Neutrophil (primary cell): ENCODE results near the gene KMT2D.

ENCODE experiments used
- H3K27ac ChIP-seq: fragments of 200-600 bp; sonication (generic); 2 replicates; pipeline ENCODE4 v1.5.1; 2016; ENCODE audit warnings: mild to moderate bottlenecking, moderate library complexity
- H3K27me3 ChIP-seq: fragments of 200-600 bp; sonication (generic); 2 replicates; pipeline ENCODE4 v1.6.0; 2016; ENCODE audit warnings: mild to moderate bottlenecking
- H3K36me3 ChIP-seq: fragments of 200-600 bp; sonication (generic); 2 replicates; pipeline ENCODE4 v1.5.1; 2017
- H3K4me1 ChIP-seq, 2 experiments: fragments of 200-600 bp in 1 of 2; sonication (generic) in 1 of 2; 1 replicate in 1 of 2; 2 replicates in 1 of 2; pipeline versions ENCODE4 v1.5.1 to v1.6.1; 2013 to 2016; ENCODE audit warnings: low read depth in 1 of 2, low read length in 1 of 2, mild to moderate bottlenecking in 1 of 2, moderate library complexity in 1 of 2; ENCODE audit not compliant: control insufficient read depth in 1 of 2, insufficient read depth in 1 of 2
- H3K4me3 ChIP-seq, 2 experiments: fragments of 200-600 bp in 1 of 2; sonication (generic) in 1 of 2; 1 replicate in 1 of 2; 2 replicates in 1 of 2; pipeline ENCODE4 v1.5.1; 2013 to 2016; ENCODE audit warnings: low read depth in 1 of 2, low read length in 1 of 2, mild to moderate bottlenecking in 1 of 2, moderate library complexity in 1 of 2
- H3K9me3 ChIP-seq: fragments of 200-600 bp; sonication (generic); 2 replicates; pipeline ENCODE4 v1.5.1; 2016
- CTCF ChIP-seq: fragments of 200-600 bp; sonication (generic); IDR thresholded peaks from 2 replicates; pipeline ENCODE4 v1.5.1; 2016; ENCODE audit warnings: antibody characterized with exemption

Gene KMT2D

DNA sequence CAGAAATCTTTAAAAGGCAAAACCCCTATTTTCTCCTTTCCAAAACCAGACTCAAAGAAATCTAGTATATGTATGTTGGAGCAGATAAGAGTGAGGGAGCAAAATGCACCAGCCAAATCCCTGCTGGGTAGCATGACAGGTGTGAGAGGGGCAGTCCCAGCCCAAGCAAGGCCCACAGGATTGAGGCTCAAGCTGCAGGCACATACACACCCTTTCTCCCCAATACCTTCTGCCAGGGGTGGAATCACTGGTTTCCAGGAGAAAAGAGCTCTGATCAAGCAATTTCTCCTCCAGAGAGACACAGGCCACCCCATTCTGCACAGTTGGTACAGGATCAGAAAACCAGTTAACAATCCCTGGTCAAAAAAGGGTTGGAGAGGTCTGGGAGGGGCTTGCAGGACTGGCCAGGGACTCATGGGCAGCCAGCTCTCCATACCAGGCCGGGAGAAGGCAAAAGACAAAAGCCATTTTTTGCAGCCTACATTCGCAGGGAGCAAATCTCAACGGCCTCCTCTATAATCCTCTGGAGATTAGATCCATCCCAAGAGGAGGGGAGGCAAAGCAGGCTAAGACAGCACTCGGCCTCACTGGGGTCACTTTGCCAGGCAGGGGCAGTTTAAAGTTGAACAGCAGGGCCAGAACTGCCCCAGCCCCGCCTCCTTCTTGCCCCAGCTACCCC lies 2.1 kb downstream of the KMT2D start:
- TF ChIP-seq CTCF: no peak
- Histone ChIP-seq H3K36me3 (peaks cover 17% of the 10 kb centered on the region), H3K4me1 (peaks cover 49 to 59% of the 10 kb centered on the region in 2 experiments), H3K27me3 (no peaks in the 10 kb centered on the region), H3K4me3 (peak overlapping the region; percentile 90 to 96), H3K27ac (peak overlapping the region; percentile 97), H3K9me3 (no peaks in the 10 kb centered on the region)

GRCh38 chr12:49057888-49058287 lies 2.7 kb downstream of the KMT2D start:
- no peak for TF ChIP-seq CTCF
- Histone ChIP-seq H3K4me1 (peaks cover 49 to 59% of the 10 kb centered on the region in 2 experiments), H3K36me3 (peaks cover 24% of the 10 kb centered on the region), H3K4me3 (peak overlapping the region; percentile 90 to 96), H3K27ac (peak overlapping the region; percentile 97), H3K27me3 (no peaks in the 10 kb centered on the region), H3K9me3 (no peaks in the 10 kb centered on the region)

GRCh38 chr12:49055978-49056754 lies 4.4 kb downstream of the KMT2D start:
- H3K4me1 ChIP-seq: peaks cover 44 to 54% of the 10 kb centered on the region in 2 experiments
- H3K36me3 ChIP-seq: peaks cover 41% of the 10 kb centered on the region
- no peaks in the 10 kb centered on the region for H3K9me3 ChIP-seq
- no peaks in the 10 kb centered on the region for H3K27me3 ChIP-seq
- TF ChIP-seq CTCF: peak; percentile 15
- H3K27ac ChIP-seq: peak overlapping the region; percentile 97
- H3K4me3 ChIP-seq: peak overlapping the region; percentile 90 to 96

- no peak for TF ChIP-seq CTCF
- H3K4me3 ChIP-seq: peak overlapping the region in 1 of 2 experiments; percentile 90
- H3K36me3 ChIP-seq: peaks cover 52% of the 10 kb centered on the region
- H3K4me1 ChIP-seq: peaks cover 40 to 48% of the 10 kb centered on the region in 2 experiments
- H3K27ac ChIP-seq: peak overlapping the region; percentile 97
- H3K27me3 ChIP-seq: no peaks in the 10 kb centered on the region
- H3K9me3 ChIP-seq: no peaks in the 10 kb centered on the region
Observed at GRCh38 chr12:49055092-49055491, 5.5 kb downstream of the KMT2D start.

DNA sequence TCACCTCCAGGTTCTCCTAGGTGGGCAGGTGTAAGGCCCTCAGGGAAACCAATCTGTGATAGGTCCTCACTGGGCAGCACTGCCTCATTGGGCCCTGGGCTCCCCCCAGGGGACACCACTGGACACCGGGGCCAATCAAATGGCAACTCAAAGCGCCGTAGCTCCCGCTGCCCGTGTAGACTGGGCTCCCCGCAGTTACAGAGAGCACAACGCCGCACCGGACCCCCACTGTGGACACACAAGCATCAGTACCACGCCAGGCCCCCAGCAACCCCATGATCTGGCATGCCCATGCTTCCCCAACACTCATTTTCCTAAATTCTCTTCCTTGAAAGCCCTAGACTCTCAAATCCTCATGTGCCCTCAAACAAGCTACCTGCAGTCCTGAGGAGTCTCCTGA lies 6.1 kb downstream of the KMT2D start:
- no peaks in the 10 kb centered on the region for H3K27me3 ChIP-seq
- no peaks in the 10 kb centered on the region for H3K9me3 ChIP-seq
- peaks cover 57% of the 10 kb centered on the region for H3K36me3 ChIP-seq
- H3K4me3 ChIP-seq: no peak overlapping the region
- H3K27ac ChIP-seq: peak overlapping the region; percentile 97
- no peak for TF ChIP-seq CTCF
- H3K4me1 ChIP-seq: peaks cover 40 to 48% of the 10 kb centered on the region in 2 experiments
